A549 treated with Hydrocortisone at 1 μM for 4 hours (cell line): Measurements from ENCODE around the gene EFNB3. TPM values are rescaled to one million over a fixed set of nuclear protein-coding genes. Genes with fewer than 3 reads are reported as not detected.

Experiments used
- total RNA-seq: library from RNA; stranded (reverse); fragments of 200-300 nt; extraction: Qiagen RNA extraction; gene quantifications from 5 replicates; pipeline ENCODE4 v1.2.3, GENCODE V29; 2022

EFNB3 gene
- 1.1 to 1.4 TPM (median 1.3 TPM) in 5 replicates for total RNA-seq

GRCh38 chr17:7704601-7705268, at the start of gene EFNB3:
TSS of gene EFNB3 (plus strand) at chr17:7705202. CDS start at chr17:7705599, 397 bp downstream.

GRCh38 chr17:7687072-7687907, 17.7 kb upstream of the EFNB3 start, which contains the start of gene TP53:
TSS of gene TP53 (minus strand) at chr17:7687490. CDS start at chr17:7676594, 10,896 bp downstream.

GRCh38 chr17:7687908-7688807, 16.8 kb upstream of the EFNB3 start, which contains the start of gene WRAP53:
TSS of gene WRAP53 (plus strand) at chr17:7688477. CDS start at chr17:7688649, 172 bp downstream.

GRCh38 chr17:7716901-7717755, 12.1 kb downstream of the EFNB3 start, which contains the start of gene DNAH2:
TSS of gene DNAH2 (plus strand) at chr17:7717744. CDS start at chr17:7719735, 1,991 bp downstream.

Other genes starting within 250 kb of the EFNB3 start
- gene ZBTB4, start 225.6 kb upstream of the EFNB3 start, total RNA-seq, result 20.4 to 26.9 TPM (median 24.8 TPM) in 5 replicates
- gene SLC35G6, start 223.8 kb upstream of the EFNB3 start, total RNA-seq, result not detected in 5 replicates
- gene POLR2A, start 220.8 kb upstream of the EFNB3 start, total RNA-seq, result 70.3 to 86.1 TPM (median 78.6 TPM) in 5 replicates
- gene TNFSF12, start 156.1 kb upstream of the EFNB3 start, total RNA-seq, result 9.9 to 13.2 TPM (median 11.0 TPM) in 5 replicates
- gene TNFSF13, start 146.5 kb upstream of the EFNB3 start, total RNA-seq, result 0.78 to 1.1 TPM (median 0.91 TPM) in 5 replicates
- 88.8 to 103 TPM (median 95.8 TPM) in 5 replicates for gene SENP3, start 143.3 kb upstream of the EFNB3 start, total RNA-seq
- 25.7 to 33.1 TPM (median 28.3 TPM) in 5 replicates for gene CD68, start 125.6 kb upstream of the EFNB3 start, total RNA-seq
- gene MPDU1, start 121.3 kb upstream of the EFNB3 start, total RNA-seq, result 109 to 162 TPM (median 117 TPM) in 5 replicates
- gene SOX15, start 115.1 kb upstream of the EFNB3 start, total RNA-seq, result 0.16 to 0.36 TPM (median 0.25 TPM) in 5 replicates
- gene FXR2, start 90.3 kb upstream of the EFNB3 start, total RNA-seq, result 52.5 to 56.7 TPM (median 54.4 TPM) in 5 replicates
- gene SAT2, start 77.4 kb upstream of the EFNB3 start, total RNA-seq, result 60.0 to 88.9 TPM (median 79.2 TPM) in 5 replicates
- gene SHBG, start 75.1 kb upstream of the EFNB3 start, total RNA-seq, result 0.35 to 0.85 TPM (median 0.60 TPM) in 5 replicates
- 0.15 to 0.37 TPM (median 0.27 TPM) in 5 replicates for gene ATP1B2, start 54.3 kb upstream of the EFNB3 start, total RNA-seq
- gene TP53, start 17.7 kb upstream of the EFNB3 start, total RNA-seq, result 42.4 to 47.4 TPM (median 42.4 TPM) in 5 replicates
- 33.5 to 44.7 TPM (median 38.0 TPM) in 5 replicates for gene WRAP53, start 16.7 kb upstream of the EFNB3 start, total RNA-seq
- 0.01 to 0.08 TPM (median 0.02 TPM) in 5 replicates for gene DNAH2, start 12.5 kb downstream of the EFNB3 start, total RNA-seq
- 9.9 to 18.2 TPM (median 14.1 TPM) in 5 replicates for gene KDM6B, start 129.0 kb downstream of the EFNB3 start, total RNA-seq
- 0.51 to 1.5 TPM (median 0.66 TPM) in 5 replicates for gene TMEM88, start 149.9 kb downstream of the EFNB3 start, total RNA-seq
- 139 to 244 TPM (median 211 TPM) in 5 replicates for gene NAA38, start 152.4 kb downstream of the EFNB3 start, total RNA-seq
- 18.7 to 23.0 TPM (median 19.4 TPM) in 5 replicates for gene CYB5D1, start 152.8 kb downstream of the EFNB3 start, total RNA-seq
- gene CHD3, start 183.6 kb downstream of the EFNB3 start, total RNA-seq, result 53.0 to 71.6 TPM (median 60.6 TPM) in 5 replicates
- 1.00 to 3.4 TPM (median 1.4 TPM) in 5 replicates for gene RNF227, start 211.1 kb downstream of the EFNB3 start, total RNA-seq
- 1.9 to 2.9 TPM (median 2.7 TPM) in 5 replicates for gene KCNAB3, start 224.7 kb downstream of the EFNB3 start, total RNA-seq
- 302 to 325 TPM (median 321 TPM) in 5 replicates for gene TRAPPC1, start 226.7 kb downstream of the EFNB3 start, total RNA-seq
- 38.2 to 41.1 TPM (median 40.0 TPM) in 5 replicates for gene CNTROB, start 227.0 kb downstream of the EFNB3 start, total RNA-seq